Stimulated activated CD4-positive, alpha-beta T cell treated with anti-CD3 and anti-CD28 coated beads, TNF-alpha, amount 100 ng/mL, for 24 hours (primary cell): ENCODE measurements around the gene METTL3.

Experiments
- DNase-seq, 3 experiments: peaks; one replicate each; pipeline ENCODE4 v3.0.0-alpha.2; 2020; ENCODE audit warnings: low read depth in 3 of 3

The METTL3 gene

DNA sequence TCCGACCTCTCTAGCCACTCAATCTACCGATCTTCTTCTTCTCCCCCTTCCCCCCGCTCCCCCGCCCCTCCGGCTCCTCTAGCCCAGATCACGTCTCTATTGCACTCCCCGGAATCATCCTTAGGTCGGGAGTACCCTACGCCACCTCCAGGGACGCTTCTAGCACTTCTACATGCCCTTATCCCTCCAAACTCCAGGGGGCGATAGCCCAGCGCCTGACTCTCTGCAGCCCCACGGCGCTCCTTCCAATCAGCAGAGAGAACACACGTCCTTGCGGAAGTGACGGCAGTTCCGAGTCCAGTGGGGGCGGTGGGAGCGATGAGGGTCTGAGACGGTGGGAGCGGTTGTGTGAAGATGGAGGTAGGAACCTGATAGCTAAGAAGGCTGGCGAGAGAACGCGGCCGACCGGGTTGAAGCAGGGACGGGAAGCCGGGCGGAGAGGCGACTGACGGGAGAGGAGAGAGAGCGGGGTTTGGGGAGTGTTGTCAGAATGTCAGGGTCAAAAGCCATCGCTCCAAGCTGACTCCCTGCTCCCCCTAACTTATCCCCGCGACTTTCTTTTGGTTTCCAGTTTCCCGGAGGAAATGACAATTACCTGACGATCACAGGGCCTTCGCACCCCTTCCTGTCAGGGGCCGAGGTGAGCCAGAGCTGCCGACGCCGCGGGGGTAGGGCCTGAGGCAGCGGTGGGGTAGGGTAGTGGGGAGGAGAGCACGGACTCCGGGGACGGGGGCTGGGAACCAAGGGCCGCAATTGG lies 34.0 kb downstream of the METTL3 start, which contains the start of the genes RAB2B and TOX4:
TSS of gene RAB2B (minus strand) at position 35 of the 757 bp plus-strand sequence. CDS start 87 bp downstream, outside the sequence.
TSS of gene TOX4 (plus strand) at position 271 of the 757 bp plus-strand sequence. CDS start at position 355, 84 bp downstream.
- DNase-seq = peak; percentile 91 to 93 (median 93)

DNA sequence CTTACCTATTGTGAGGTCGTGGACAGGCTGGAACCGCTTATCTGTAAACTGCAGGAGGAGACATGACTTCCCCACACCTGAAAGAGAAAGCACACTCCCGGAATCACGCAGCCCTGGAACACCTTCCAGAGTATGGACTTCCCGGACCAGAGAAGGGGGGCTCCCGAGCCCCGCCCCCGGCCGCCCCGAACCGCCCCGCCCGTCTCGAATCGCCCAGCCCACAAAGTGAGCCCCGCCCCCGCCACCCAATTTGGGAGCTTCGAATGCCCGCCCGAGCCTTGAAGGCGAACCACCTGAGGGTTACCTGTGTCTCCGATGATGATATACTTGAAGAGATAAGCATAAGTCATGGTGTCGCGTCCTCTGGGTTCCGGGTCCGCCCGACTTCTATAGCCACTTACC lies 34.6 kb downstream of the METTL3 start:
- peak; percentile 70 to 82 (median 72) for DNase-seq

DNA sequence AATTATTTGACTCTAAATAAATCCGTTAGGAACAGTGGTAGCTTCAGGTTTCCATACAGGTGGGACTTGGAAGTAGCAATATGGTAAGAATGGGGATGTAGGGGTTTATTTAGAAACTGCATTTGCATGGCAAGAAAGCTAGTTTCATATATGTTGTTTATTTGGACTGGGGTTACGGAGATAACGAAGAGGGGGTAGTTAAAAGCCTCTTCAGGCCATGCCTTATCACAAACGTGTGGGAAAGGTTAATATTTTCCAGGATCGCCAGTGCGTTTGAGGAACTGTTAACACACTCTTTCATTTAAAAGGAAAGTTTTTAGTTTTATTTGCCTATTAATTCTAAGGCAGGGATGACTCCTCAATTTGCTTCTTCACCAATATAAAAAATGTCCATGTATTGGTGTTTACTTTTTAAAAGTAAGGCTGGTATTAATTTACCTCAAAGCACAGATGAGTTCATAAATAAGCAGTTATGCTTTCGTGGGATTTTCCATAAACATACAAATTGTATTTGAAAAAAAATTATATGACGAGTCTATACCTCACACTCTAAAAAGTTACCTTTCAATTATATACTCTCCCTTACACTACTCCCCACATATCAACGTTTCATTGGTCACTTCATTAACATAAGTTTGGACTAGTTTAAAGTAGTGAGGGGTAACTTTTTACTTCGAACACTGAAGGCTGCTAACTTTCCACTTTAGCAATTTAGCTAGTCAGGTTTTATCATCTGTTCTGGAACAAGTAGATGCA lies 35.2 kb downstream of the METTL3 start:
- DNase-seq = no peak

DNA sequence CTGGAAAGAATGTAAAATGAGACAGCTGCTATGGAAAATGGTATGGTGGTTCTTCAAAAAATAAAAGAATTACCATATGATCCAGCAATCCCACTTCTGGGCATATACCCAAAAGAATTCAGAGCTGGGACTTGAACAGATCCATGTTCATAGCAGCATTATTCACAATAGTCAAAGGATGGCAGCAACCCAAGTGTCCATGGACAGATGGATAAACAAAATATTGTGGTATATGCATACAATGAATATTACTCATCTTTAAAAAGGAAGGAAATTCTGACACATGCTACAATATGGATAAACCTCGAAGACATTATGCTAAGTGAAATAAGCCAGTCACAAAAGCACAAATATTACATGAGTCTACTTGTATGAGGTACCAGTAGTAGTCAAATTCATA lies 43.5 kb downstream of the METTL3 start:
- no peak for DNase-seq

DNA sequence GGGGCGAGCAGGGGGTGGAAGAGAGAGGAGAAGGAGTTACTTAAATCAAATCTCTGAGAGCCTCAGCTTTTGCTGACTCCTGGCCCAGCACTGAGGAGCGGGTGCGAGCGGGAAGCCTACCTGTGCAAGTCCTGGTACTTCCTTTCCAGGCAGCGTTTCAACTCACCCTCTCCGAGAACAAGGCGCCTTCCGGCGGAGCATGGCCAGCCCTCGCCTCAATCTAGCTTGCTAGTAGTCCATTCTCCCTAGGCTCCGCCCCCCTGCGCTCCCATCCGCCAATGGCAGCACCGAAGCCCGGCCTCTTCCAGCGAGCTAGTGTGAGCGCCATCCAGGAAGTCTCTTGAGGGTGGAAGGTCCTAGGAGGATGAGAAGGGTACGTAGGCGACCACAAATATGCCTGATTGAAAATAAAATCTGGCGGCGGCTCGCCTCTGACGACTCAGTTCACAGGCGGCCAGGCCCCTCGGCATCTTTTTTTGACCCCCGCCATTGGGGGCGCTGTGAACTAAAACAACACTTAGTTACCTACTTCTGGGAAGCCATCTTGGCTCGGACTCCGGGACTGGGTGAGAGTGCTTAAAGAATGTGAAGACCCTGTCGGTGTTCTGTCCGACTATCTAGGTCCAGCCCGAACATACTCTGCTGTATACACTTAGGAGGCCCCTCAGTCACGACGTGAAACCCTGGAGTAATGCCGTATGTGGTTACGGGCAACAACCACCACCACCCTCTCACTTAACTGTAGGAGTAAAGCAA lies 55.0 kb downstream of the METTL3 start, which contains the start of gene CHD8:
TSS of gene CHD8 (minus strand) at position 212 of the 756 bp plus-strand sequence. CDS start 24,480 bp downstream, outside the sequence.
- DNase-seq = peak; percentile 98 to 100 (median 98)

DNA sequence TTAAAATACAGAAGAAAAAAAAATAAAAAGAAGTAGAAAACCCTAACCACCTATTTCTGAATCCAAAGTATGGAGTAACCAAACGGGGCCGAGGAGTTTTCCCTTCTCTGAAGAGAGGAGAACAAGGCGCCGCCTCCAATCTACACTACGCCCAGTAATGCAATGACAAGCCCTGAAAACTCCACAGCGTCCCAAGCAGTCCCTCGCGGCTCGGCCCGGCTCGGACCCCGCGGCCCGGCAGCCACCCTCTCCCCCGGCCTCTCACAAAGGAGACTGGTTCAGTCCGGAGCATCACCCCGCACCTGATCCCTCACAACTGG lies 55.6 kb downstream of the METTL3 start:
- no peak for DNase-seq

DNA sequence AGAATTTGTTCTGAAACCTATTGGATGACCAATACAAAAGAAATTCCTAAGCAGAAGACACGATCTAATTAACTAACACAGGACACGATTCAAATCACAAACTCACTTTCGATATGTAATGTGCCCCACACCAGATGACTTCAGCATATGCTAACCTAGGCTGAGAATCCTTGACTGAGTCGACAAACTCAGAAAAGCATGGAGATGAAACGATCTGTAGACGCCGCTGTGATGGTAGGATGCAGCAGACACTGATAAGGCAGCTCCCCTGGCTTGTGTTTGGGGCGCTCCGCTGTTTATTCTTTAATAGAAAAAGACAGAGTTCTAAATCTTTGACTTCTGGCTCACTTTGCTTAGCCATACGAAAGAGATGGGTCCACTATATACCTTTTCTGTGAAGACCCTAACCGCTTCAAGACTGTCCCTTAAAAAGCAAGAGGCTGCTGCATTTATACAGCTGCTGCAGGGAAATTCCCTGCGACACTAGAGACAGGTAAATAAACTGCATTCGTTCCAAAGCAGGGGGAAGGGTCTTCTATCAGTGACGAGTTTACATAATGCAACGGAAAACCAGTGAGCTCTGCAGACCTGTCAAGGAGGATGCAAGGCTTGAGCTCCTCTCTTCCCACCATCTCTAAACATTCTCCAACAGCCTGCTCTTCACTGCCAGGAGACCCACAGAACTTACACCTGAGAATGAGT lies 56.1 kb downstream of the METTL3 start:
- no peak for DNase-seq

DNA sequence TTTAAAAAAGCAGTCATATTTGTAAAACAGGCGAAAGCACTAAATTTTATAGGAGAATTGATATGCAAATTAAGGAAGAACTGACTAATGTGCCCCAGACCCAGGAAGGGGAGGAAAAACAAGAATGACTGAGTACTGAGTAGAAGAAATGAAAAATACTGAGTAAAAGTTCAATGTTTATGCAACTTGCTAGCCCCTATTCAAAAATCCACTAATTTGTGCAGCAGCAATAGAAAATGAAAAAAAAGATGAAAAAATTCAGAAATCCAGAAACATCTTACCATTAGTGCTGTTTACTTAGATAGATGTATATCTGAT lies 61.3 kb downstream of the METTL3 start:
- no peak for DNase-seq
